Body of pancreas (tissue), 4 donors: ENCODE data around the gene LYPD5.
"Not testable (repeated sequence)": the region's sequence is repeated elsewhere in the genome, so short reads cannot be mapped to it uniquely, and the experiment has no call there.

Experiments
- CTCF ChIP-seq, 7 experiments: fragments of 450-650 bp in 4 of 7; fragments of 200-600 bp in 3 of 7; sonication (generic) in 3 of 7; IDR thresholded peaks; one replicate each; pipeline ENCODE4 v1.5.1; 2016 to 2019; ENCODE audit warnings: antibody characterized with exemption in 7 of 7
- POLR2A ChIP-seq, 3 donors: fragments of 450-650 bp; IDR thresholded peaks; one replicate each; pipeline ENCODE4 v1.6.1; 2016; ENCODE audit warnings: antibody characterized with exemption in 3 of 3, mild to moderate bottlenecking in 2 of 3

GRCh38 chr19:43806401-43806800 lies 4.2 kb upstream of the LYPD5 start:
- TF ChIP-seq POLR2A, CTCF (IDR thresholded peaks at IDR 0.05): not testable (repeated sequence)
